Stimulated activated effector memory CD8-positive, alpha-beta T cell treated with anti-CD3 and anti-CD28 coated beads, Interleukin-12 subunit alpha, Interleukin-12 subunit beta, amount 100 ng/mL, for 72 hours (primary cell): ENCODE data around the gene TPRKB.
"Not testable (repeated sequence)": the region's sequence is repeated elsewhere in the genome, so short reads cannot be mapped to it uniquely, and the experiment has no call there.

Experiments used
- ATAC-seq: fragments of 150-1000 bp; cut with Tn5 transposase; 2 replicates; pipeline ENCODE4 v1.10.0; 2021
- DNase-seq, 2 donors: peaks; one replicate each; pipeline ENCODE4 v3.0.0; 2021 to 2022; ENCODE audit warnings: low spot score in 2 of 2
- H3K27ac Mint-ChIP-seq: one replicate; pipeline ENCODE4 v1.8.0; 2022; ENCODE audit warnings: mild to moderate bottlenecking, mixed read lengths
- H3K36me3 Mint-ChIP-seq: one replicate; pipeline ENCODE4 v1.8.0; 2022; ENCODE audit warnings: mild to moderate bottlenecking, mixed read lengths
- H3K4me1 Mint-ChIP-seq: one replicate; pipeline ENCODE4 v1.8.0; 2022; ENCODE audit warnings: mixed read lengths
- H3K4me3 Mint-ChIP-seq: one replicate; pipeline ENCODE4 v1.8.0; 2022; ENCODE audit warnings: mild to moderate bottlenecking, mixed read lengths
- H3K9me3 Mint-ChIP-seq: one replicate; pipeline ENCODE4 v1.8.0; 2022; ENCODE audit warnings: mixed read lengths

TPRKB gene

GRCh38 chr2:73736855-73737779 lies at the start of gene TPRKB:
Gene TPRKB (minus strand): TSS chr2:73737345. CDS start chr2:73734569, 2,776 bp downstream.
- Mint-ChIP-seq H3K4me1 (peaks cover 14% of the 10 kb centered on the region), H3K4me3 (peak within 1 kb of the TSS; percentile 97), H3K27ac (peak within 1 kb of the TSS; percentile 93), H3K36me3 (peaks cover 50% of the 10 kb centered on the region), H3K9me3 (peaks cover 4% of the 10 kb centered on the region)
- ATAC-seq (peak; percentile 99), DNase-seq (peak; percentile 84 to 98)

- ATAC-seq, H3K4me1 Mint-ChIP-seq, H3K27ac Mint-ChIP-seq, H3K4me3 Mint-ChIP-seq, DNase-seq, H3K36me3 Mint-ChIP-seq, H3K9me3 Mint-ChIP-seq: not testable (repeated sequence)
Measured at GRCh38 chr2:73783883-73784282, 46.7 kb upstream of the TPRKB start, which contains the start of gene C2orf78. Gene C2orf78 (plus strand): TSS chr2:73784183. CDS start chr2:73784310, 127 bp downstream.

GRCh38 chr2:73783402-73783801 lies 46.3 kb upstream of the TPRKB start:
- not testable (repeated sequence) for H3K36me3 Mint-ChIP-seq, H3K9me3 Mint-ChIP-seq, H3K4me1 Mint-ChIP-seq, H3K27ac Mint-ChIP-seq, H3K4me3 Mint-ChIP-seq, ATAC-seq, DNase-seq

- Mint-ChIP-seq H3K9me3 (no peaks in the 10 kb centered on the region), H3K36me3 (peaks cover 35% of the 10 kb centered on the region)
Measured at GRCh38 chr2:73780237-73780582, 43.1 kb upstream of the TPRKB start.

GRCh38 chr2:73779467-73780236 lies 42.5 kb upstream of the TPRKB start, which contains the start of gene DUSP11:
Gene DUSP11 (minus strand): TSS chr2:73780103. CDS start chr2:73779974, 129 bp downstream.
- H3K27ac Mint-ChIP-seq, result peak within 1 kb of the TSS; percentile 94
- DNase-seq (peak; percentile 97 to 100), ATAC-seq (peak; percentile 100)
- peaks cover 41% of the 10 kb centered on the region for H3K36me3 Mint-ChIP-seq
- peak within 1 kb of the TSS; percentile 94 for H3K4me3 Mint-ChIP-seq
- H3K9me3 Mint-ChIP-seq, result no peaks in the 10 kb centered on the region
- H3K4me1 Mint-ChIP-seq, result peaks cover 24% of the 10 kb centered on the region

More at GRCh38 chr2:73780237-73780582, 43.1 kb upstream of the TPRKB start:
- H3K4me3 Mint-ChIP-seq, result peak overlapping the region; percentile 94
- H3K4me1 Mint-ChIP-seq, result peaks cover 24% of the 10 kb centered on the region
- H3K27ac Mint-ChIP-seq, result peak overlapping the region; percentile 94
- no peak for DNase-seq
- no peak for ATAC-seq

- peak overlapping the region; percentile 94 for H3K27ac Mint-ChIP-seq
- H3K4me1 Mint-ChIP-seq, result peaks cover 31% of the 10 kb centered on the region
- ATAC-seq, DNase-seq, H3K9me3 Mint-ChIP-seq: not testable (repeated sequence)
- peak overlapping the region; percentile 94 for H3K4me3 Mint-ChIP-seq
- peaks cover 47% of the 10 kb centered on the region for H3K36me3 Mint-ChIP-seq
Measured at GRCh38 chr2:73778867-73779466, 41.8 kb upstream of the TPRKB start.

- DNase-seq, result no peak
- Mint-ChIP-seq H3K27ac (peak overlapping the region; percentile 69), H3K4me1 (peaks cover 34% of the 10 kb centered on the region), H3K9me3 (no peaks in the 10 kb centered on the region), H3K4me3 (no peak overlapping the region), H3K36me3 (peaks cover 67% of the 10 kb centered on the region)
- no peak for ATAC-seq
Measured at GRCh38 chr2:73776869-73777519, 39.8 kb upstream of the TPRKB start.

GRCh38 chr2:73776381-73776780 lies 39.2 kb upstream of the TPRKB start:
- ATAC-seq, result no peak
- H3K9me3 Mint-ChIP-seq, result no peaks in the 10 kb centered on the region
- no peak for DNase-seq
- H3K4me1 Mint-ChIP-seq, result peaks cover 37% of the 10 kb centered on the region
- H3K4me3 Mint-ChIP-seq, result no peak overlapping the region
- H3K36me3 Mint-ChIP-seq, result peaks cover 73% of the 10 kb centered on the region
- no peak overlapping the region for H3K27ac Mint-ChIP-seq

- DNase-seq (no peak), ATAC-seq (no peak)
- Mint-ChIP-seq H3K36me3 (peaks cover 100% of the 10 kb centered on the region), H3K27ac (no peak overlapping the region), H3K9me3 (no peaks in the 10 kb centered on the region), H3K4me3 (no peak overlapping the region), H3K4me1 (peaks cover 40% of the 10 kb centered on the region)
Measured at GRCh38 chr2:73772819-73773218, 35.7 kb upstream of the TPRKB start.

GRCh38 chr2:73770725-73771124 lies 33.6 kb upstream of the TPRKB start:
- H3K27ac Mint-ChIP-seq, result no peak overlapping the region
- no peak for DNase-seq
- peaks cover 34% of the 10 kb centered on the region for H3K4me1 Mint-ChIP-seq
- ATAC-seq, result no peak
- peaks cover 100% of the 10 kb centered on the region for H3K36me3 Mint-ChIP-seq
- no peak overlapping the region for H3K4me3 Mint-ChIP-seq
- H3K9me3 Mint-ChIP-seq, result no peaks in the 10 kb centered on the region

- Mint-ChIP-seq H3K27ac (no peak overlapping the region), H3K36me3 (peaks cover 100% of the 10 kb centered on the region)
Measured at GRCh38 chr2:73766994-73767393, 29.8 kb upstream of the TPRKB start.

GRCh38 chr2:73766349-73766748 lies 29.2 kb upstream of the TPRKB start:
- Mint-ChIP-seq H3K4me1 (peaks cover 20% of the 10 kb centered on the region), H3K9me3 (no peaks in the 10 kb centered on the region), H3K27ac (no peak overlapping the region), H3K4me3 (no peak overlapping the region), H3K36me3 (peaks cover 100% of the 10 kb centered on the region)
- DNase-seq (no peak), ATAC-seq (no peak)

More at GRCh38 chr2:73766994-73767393, 29.8 kb upstream of the TPRKB start:
- DNase-seq (no peak), ATAC-seq (no peak)
- H3K4me3 Mint-ChIP-seq, result no peak overlapping the region
- H3K9me3 Mint-ChIP-seq, result no peaks in the 10 kb centered on the region
- H3K4me1 Mint-ChIP-seq, result peaks cover 24% of the 10 kb centered on the region

- H3K4me3 Mint-ChIP-seq, result no peak overlapping the region
- H3K36me3 Mint-ChIP-seq, result peaks cover 100% of the 10 kb centered on the region
- H3K4me1 Mint-ChIP-seq, result peaks cover 11% of the 10 kb centered on the region
- DNase-seq (no peak), ATAC-seq (no peak)
- no peaks in the 10 kb centered on the region for H3K9me3 Mint-ChIP-seq
- peak overlapping the region; percentile 29 for H3K27ac Mint-ChIP-seq
Measured at GRCh38 chr2:73764945-73765344, 27.8 kb upstream of the TPRKB start.

- Mint-ChIP-seq H3K4me1 (peaks cover 2% of the 10 kb centered on the region), H3K36me3 (peaks cover 98% of the 10 kb centered on the region), H3K9me3 (no peaks in the 10 kb centered on the region), H3K4me3 (no peak overlapping the region), H3K27ac (no peak overlapping the region)
- no peak for ATAC-seq
- no peak for DNase-seq
Measured at GRCh38 chr2:73762571-73762970, 25.4 kb upstream of the TPRKB start.
